ENCODE measurements around the gene THSD7A.

Gene THSD7A

GRCh38 chr7:11690395-11690794 lies 141.6 kb downstream of the THSD7A start:
- H3K27ac ChIP-seq = no peak overlapping the region
- TF ChIP-seq CTCF (conservative IDR thresholded peaks at IDR 0.05) = no peak

GRCh38 chr7:11689096-11689495 lies 142.9 kb downstream of the THSD7A start:
- no peak for TF ChIP-seq CTCF (conservative IDR thresholded peaks at IDR 0.05)
- H3K27ac ChIP-seq = no peak overlapping the region

- no peak for TF ChIP-seq CTCF (conservative IDR thresholded peaks at IDR 0.05)
- H3K27ac ChIP-seq = no peak overlapping the region
Observed at GRCh38 chr7:11681461-11681860, 150.5 kb downstream of the THSD7A start.

GRCh38 chr7:11675163-11675562 lies 156.8 kb downstream of the THSD7A start:
- no peak for TF ChIP-seq CTCF (conservative IDR thresholded peaks at IDR 0.05)
- no peak overlapping the region for H3K27ac ChIP-seq

- TF ChIP-seq CTCF (conservative IDR thresholded peaks at IDR 0.05) = no peak
- no peak overlapping the region for H3K27ac ChIP-seq
Observed at GRCh38 chr7:11668727-11669126, 163.3 kb downstream of the THSD7A start.

- H3K27ac ChIP-seq = no peak overlapping the region
- TF ChIP-seq CTCF (conservative IDR thresholded peaks at IDR 0.05) = no peak
Observed at GRCh38 chr7:11667810-11668185, 164.2 kb downstream of the THSD7A start.

- H3K27ac ChIP-seq = no peak overlapping the region
- TF ChIP-seq CTCF (conservative IDR thresholded peaks at IDR 0.05) = no peak
Observed at GRCh38 chr7:11667071-11667809, 164.8 kb downstream of the THSD7A start.

Data from VCaP (cell line).